Endothelial cell of umbilical vein (primary cell): ENCODE results near the gene COL4A1. TPM values are rescaled to one million over a fixed set of nuclear protein-coding genes. Genes with fewer than 3 reads are reported as not detected.

Source experiments
- BruUV-seq: library from RNA; stranded (reverse); fragments of 400-500 nt; replicated peaks from 2 replicates; lab custom pipeline; 2021; lab: Mats Ljungman, UMichigan
- CTCF ChIA-PET: fragments of 300-600, 350-600 bp; sonication (Branson Sonifier 250); formaldehyde crosslinking; loops from one replicate; lab custom pipeline; 2021; ENCODE audit warnings: antibody characterized with exemption, inconsistent platforms; lab: Charles Lee
- POLR2A ChIA-PET: fragments of 300-600, 350-600 bp; sonication (Branson Sonifier 250); formaldehyde crosslinking; loops from one replicate; lab custom pipeline; 2021; ENCODE audit warnings: antibody characterized with exemption, inconsistent platforms; lab: Charles Lee
- DNase-seq: peaks from one replicate; pipeline ENCODE4 v3.0.0-alpha.2; 2011; ENCODE audit warnings: low read depth, low spot score
- FAIRE-seq: peaks from 2 replicates; lab custom pipeline; 2011; peaks lifted over from hg19 to GRCh38; lab: Jason Lieb, UNC
- H2AFZ ChIP-seq: 2 replicates; pipeline ENCODE4 v1.6.0; 2012; ENCODE audit warnings: low read depth, low read length, control low read depth, inconsistent platforms
- H3K27ac ChIP-seq: 2 replicates; pipeline ENCODE4 v1.5.1; 2011; ENCODE audit warnings: low read depth, mild to moderate bottlenecking, control low read depth, low read length, moderate library complexity; ENCODE audit not compliant: insufficient read depth
- H3K27me3 ChIP-seq, 2 experiments: 2 replicates each; pipeline versions ENCODE4 v1.6.0 to v1.6.1; 2011; ENCODE audit warnings: low read length in 2 of 2, mixed read lengths in 1 of 2; ENCODE audit not compliant: control insufficient read depth in 2 of 2, insufficient read depth in 2 of 2
- H3K36me3 ChIP-seq, 2 experiments: 2 replicates in 1 of 2; 3 replicates in 1 of 2; pipeline ENCODE4 v1.5.1; 2011; ENCODE audit warnings: low read length in 2 of 2, mild to moderate bottlenecking in 1 of 2, moderate library complexity in 1 of 2; ENCODE audit not compliant: control insufficient read depth in 2 of 2, insufficient read depth in 2 of 2; ENCODE audit errors: extremely low read depth in 1 of 2
- H3K4me1 ChIP-seq: 3 replicates; pipeline ENCODE4 v1.5.1; 2011; ENCODE audit warnings: mild to moderate bottlenecking, low read length; ENCODE audit not compliant: control insufficient read depth, insufficient read depth; ENCODE audit errors: extremely low read depth
- H3K4me2 ChIP-seq: 2 replicates; pipeline ENCODE4 v1.6.1; 2011; ENCODE audit warnings: low read length, control low read depth, mixed read lengths; ENCODE audit not compliant: insufficient read depth
- H3K4me3 ChIP-seq, 3 experiments: fragments of 200-600 bp in 1 of 3; sonication (generic), shearing (Covaris generic) in 1 of 3; replicated peaks in 1 of 3; 2 replicates each; pipeline ENCODE4 v1.5.1; 2011 to 2016; ENCODE audit warnings: control low read depth in 3 of 3, low read length in 3 of 3, mild to moderate bottlenecking in 2 of 3, inconsistent platforms in 1 of 3, low read depth in 1 of 3, moderate library complexity in 1 of 3; ENCODE audit not compliant: insufficient read depth in 1 of 3
- H3K79me2 ChIP-seq: 2 replicates; pipeline ENCODE4 v1.6.0; 2012; ENCODE audit warnings: low read length, inconsistent platforms; ENCODE audit not compliant: control insufficient read depth, insufficient read depth
- H3K9ac ChIP-seq: replicated peaks from 2 replicates; pipeline ENCODE3; 2011; ENCODE audit warnings: low read length, control low read depth; ENCODE audit not compliant: insufficient read depth; ENCODE audit errors: extremely low read depth
- H3K9me1 ChIP-seq: replicated peaks from 3 replicates; pipeline ENCODE4 v1.6.0; 2011; ENCODE audit warnings: mild to moderate bottlenecking, low read length; ENCODE audit not compliant: control insufficient read depth, insufficient read depth; ENCODE audit errors: extremely low read depth
- H3K9me3 ChIP-seq: replicated peaks from 2 replicates; pipeline ENCODE4 v1.5.1; 2012; ENCODE audit warnings: low read length, inconsistent platforms; ENCODE audit not compliant: control insufficient read depth, insufficient read depth
- H4K20me1 ChIP-seq: replicated peaks from 2 replicates; pipeline ENCODE3; 2011; ENCODE audit warnings: mild to moderate bottlenecking, low read length; ENCODE audit not compliant: control insufficient read depth, insufficient read depth; ENCODE audit errors: extremely low read depth
- EZH2 ChIP-seq: IDR thresholded peaks from 2 replicates; pipeline ENCODE4 v1.6.1; 2012; ENCODE audit warnings: borderline replicate concordance, low read depth, mild to moderate bottlenecking, moderate library complexity, low read length, inconsistent platforms; ENCODE audit not compliant: severe bottlenecking
- FOS ChIP-seq: IDR thresholded peaks from 2 replicates; pipeline ENCODE4 v1.6.1; 2011; ENCODE audit warnings: mild to moderate bottlenecking, low read length, moderate library complexity, borderline replicate concordance; ENCODE audit not compliant: insufficient read depth
- GATA2 ChIP-seq: IDR thresholded peaks from 2 replicates; pipeline ENCODE4 v1.7.0; 2011; ENCODE audit warnings: low read depth, mild to moderate bottlenecking, moderate library complexity, mixed read lengths, low read length; ENCODE audit not compliant: insufficient read length, insufficient read depth
- JUN ChIP-seq: IDR thresholded peaks from 2 replicates; pipeline ENCODE4 v1.6.1; 2011; ENCODE audit warnings: borderline replicate concordance, low read depth; ENCODE audit not compliant: insufficient read length, insufficient read depth
- MYC ChIP-seq: IDR thresholded peaks from one replicate; pipeline ENCODE4 v1.6.1; 2011; ENCODE audit warnings: mild to moderate bottlenecking, low read depth, low read length
- POLR2A ChIP-seq: IDR thresholded peaks from 2 replicates; pipeline ENCODE4 v1.6.1; 2012; ENCODE audit warnings: low read depth, mild to moderate bottlenecking, control low read depth, low read length
- POLR2AphosphoS5 ChIP-seq: IDR thresholded peaks from 2 replicates; pipeline ENCODE4 v1.6.1; 2012; ENCODE audit warnings: low read depth, mild to moderate bottlenecking, control low read depth, low read length, moderate library complexity; ENCODE audit not compliant: insufficient read depth
- dilution Hi-C: fragments of 300-500 bp; cut with MboI; formaldehyde crosslinking; loops from one replicate; pipeline ENCODE4 v1.15.0; 2019; ENCODE audit warnings: low sequenced_read_pairs; ENCODE audit not compliant: extremely low pct_ligation_motif_present
- intact Hi-C: fragments of 100-400 bp; cut with micrococcal nuclease; formaldehyde crosslinking; loops from one replicate; pipeline ENCODE4 v1.10.0; 2022
- polyA plus RNA-seq, 4 experiments: library from polyadenylated mRNA; depleted of rRNA in 3 of 4; stranded (reverse) in 3 of 4; unstranded in 1 of 4; fragments of >200 nt; gene quantifications; 2 replicates each; pipeline versions ENCODE4 v1.2.1 to v1.2.3, GENCODE V29; 2011 to 2012; ENCODE audit warnings: missing spikeins in 1 of 4
- total RNA-seq: library from RNA; stranded (reverse); gene quantifications from 2 replicates; pipeline ENCODE4 v1.2.3, GENCODE V29; 2021
- TF ChIP-seq, protein P1 (sequence below): IDR thresholded peaks from 2 replicates; pipeline ENCODE4 v1.6.1; 2011; ENCODE audit not compliant: insufficient read depth, insufficient read length
- TF ChIP-seq, protein P2 (sequence below), 2 donors: IDR thresholded peaks; 1 replicate in 1 of 2; 2 replicates in 1 of 2; pipeline ENCODE4 v1.5.1; 2011; ENCODE audit warnings: low read length in 2 of 2, mild to moderate bottlenecking in 2 of 2, moderate library complexity in 2 of 2, control low read depth in 1 of 2, inconsistent platforms in 1 of 2, low read depth in 1 of 2; ENCODE audit not compliant: insufficient read depth in 1 of 2; ENCODE audit errors: extremely low read depth in 1 of 2

The COL4A1 gene
- total and polyA plus RNA-seq, 2 donors (not counting 3 experiments of a cell fraction or from before 2014, with no cell fraction given) = 384 to 1,119 TPM

DNA sequence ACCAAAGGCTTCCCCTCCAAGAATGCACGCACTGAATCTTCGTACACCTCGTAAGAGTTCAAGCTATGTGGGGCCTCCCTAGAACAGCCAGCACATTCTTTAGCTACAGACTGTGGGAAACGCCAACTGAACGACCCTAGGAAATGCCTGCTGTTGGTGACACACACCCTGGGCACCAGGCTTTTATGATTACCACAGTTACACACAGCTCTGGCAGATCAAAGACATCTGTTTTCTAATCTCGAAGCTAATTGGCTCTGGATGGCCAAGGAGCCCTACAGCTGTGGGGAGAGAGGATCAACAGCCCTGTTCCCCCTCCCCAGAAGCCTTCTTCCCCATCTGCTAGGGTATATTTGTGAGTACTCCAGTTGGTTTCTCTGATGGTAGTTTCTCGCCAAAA, 123.0 kb downstream of the COL4A1 start:
- Histone ChIP-seq H3K27ac (no peak overlapping the region), H3K79me2 (no peaks in the 10 kb centered on the region), H3K4me2 (no peak overlapping the region), H3K27me3 (no peaks in the 10 kb centered on the region), H3K9me1 (no peaks in the 10 kb centered on the region), H2AFZ (no peak overlapping the region), H3K4me3 (no peak overlapping the region), H3K36me3 (peaks cover 38 to 51% of the 10 kb centered on the region in 2 experiments), H3K4me1 (no peaks in the 10 kb centered on the region), H3K9ac (no peak overlapping the region), H4K20me1 (no peaks in the 10 kb centered on the region), H3K9me3 (no peaks in the 10 kb centered on the region)
- intact Hi-C loops = no loop called here
- TF ChIP-seq FOS (no peak), POLR2A (no peak), GATA2 (no peak), JUN (no peak), MYC (no peak), POLR2AphosphoS5 (no peak), EZH2 (no peak)
- TF ChIP-seq, protein P1, sequence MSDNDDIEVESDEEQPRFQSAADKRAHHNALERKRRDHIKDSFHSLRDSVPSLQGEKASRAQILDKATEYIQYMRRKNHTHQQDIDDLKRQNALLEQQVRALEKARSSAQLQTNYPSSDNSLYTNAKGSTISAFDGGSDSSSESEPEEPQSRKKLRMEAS = no peak
- TF ChIP-seq, protein P2, sequence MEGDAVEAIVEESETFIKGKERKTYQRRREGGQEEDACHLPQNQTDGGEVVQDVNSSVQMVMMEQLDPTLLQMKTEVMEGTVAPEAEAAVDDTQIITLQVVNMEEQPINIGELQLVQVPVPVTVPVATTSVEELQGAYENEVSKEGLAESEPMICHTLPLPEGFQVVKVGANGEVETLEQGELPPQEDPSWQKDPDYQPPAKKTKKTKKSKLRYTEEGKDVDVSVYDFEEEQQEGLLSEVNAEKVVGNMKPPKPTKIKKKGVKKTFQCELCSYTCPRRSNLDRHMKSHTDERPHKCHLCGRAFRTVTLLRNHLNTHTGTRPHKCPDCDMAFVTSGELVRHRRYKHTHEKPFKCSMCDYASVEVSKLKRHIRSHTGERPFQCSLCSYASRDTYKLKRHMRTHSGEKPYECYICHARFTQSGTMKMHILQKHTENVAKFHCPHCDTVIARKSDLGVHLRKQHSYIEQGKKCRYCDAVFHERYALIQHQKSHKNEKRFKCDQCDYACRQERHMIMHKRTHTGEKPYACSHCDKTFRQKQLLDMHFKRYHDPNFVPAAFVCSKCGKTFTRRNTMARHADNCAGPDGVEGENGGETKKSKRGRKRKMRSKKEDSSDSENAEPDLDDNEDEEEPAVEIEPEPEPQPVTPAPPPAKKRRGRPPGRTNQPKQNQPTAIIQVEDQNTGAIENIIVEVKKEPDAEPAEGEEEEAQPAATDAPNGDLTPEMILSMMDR (IDR thresholded peaks at IDR 0.05; ENCODE audit: extremely low read depth in 1 of 2, insufficient read depth in 1 of 2, low read depth in 1 of 2, low read length in 2 of 2) = no peak
- no peak for DNase-seq
- dilution Hi-C loops = no loop called here
- no TSS peak for BruUV-seq
- CTCF ChIA-PET = interaction anchor here (1.1 kb wide), 1 partner anchor 10 kb away, joined by 3 read pairs; no protein-coding TSS in a partner anchor
- no peak for FAIRE-seq
- POLR2A ChIA-PET = no interaction called here
